Transverse colon (tissue), 4 donors: ENCODE measurements around the gene USP51. TPM values are rescaled to one million over a fixed set of nuclear protein-coding genes. Genes with fewer than 3 reads are reported as not detected.
"Not testable (repeated sequence)": the region's sequence is repeated elsewhere in the genome, so short reads cannot be mapped to it uniquely, and the experiment has no call there.

Experiments
- DNase-seq: peaks from one replicate; pipeline ENCODE4 v3.0.0-alpha.2; 2019
- H3K27ac ChIP-seq, 4 donors: fragments of 200-600 bp; sonication (generic); 2 replicates each; pipeline ENCODE4 v1.5.1; 2016 to 2018; ENCODE audit warnings: inconsistent platforms in 4 of 4
- H3K27me3 ChIP-seq: fragments of 200-600 bp; sonication (generic); 2 replicates; pipeline ENCODE4 v1.5.1; 2017; ENCODE audit warnings: inconsistent platforms
- H3K36me3 ChIP-seq, 4 donors: fragments of 200-600 bp; sonication (generic); 2 replicates each; pipeline ENCODE4 v1.5.1; 2017 to 2019; ENCODE audit warnings: inconsistent platforms in 4 of 4
- H3K4me1 ChIP-seq, 4 donors: fragments of 200-600 bp; sonication (generic); 2 replicates each; pipeline ENCODE4 v1.5.1; 2017 to 2020; ENCODE audit warnings: inconsistent platforms in 4 of 4
- H3K4me3 ChIP-seq, 4 donors: fragments of 200-600 bp; sonication (generic); 1 replicate in 1 of 4; 2 replicates in 3 of 4; pipeline versions ENCODE4 v1.5.1 to v1.6.1; 2017 to 2019; ENCODE audit warnings: inconsistent platforms in 4 of 4
- H3K9me3 ChIP-seq, 2 donors: fragments of 200-600 bp; sonication (generic); 2 replicates each; pipeline ENCODE4 v1.5.1; 2017 to 2019; ENCODE audit warnings: inconsistent platforms in 2 of 2
- CTCF ChIP-seq, 5 experiments: fragments of 200-600 bp in 3 of 5; fragments of 450-650 bp in 2 of 5; sonication (generic) in 3 of 5; IDR thresholded peaks; 1 replicate in 2 of 5; 2 replicates in 3 of 5; pipeline ENCODE4 v1.5.1; 2016 to 2017; ENCODE audit warnings: antibody characterized with exemption in 5 of 5, inconsistent platforms in 3 of 5, mild to moderate bottlenecking in 2 of 5, moderate library complexity in 1 of 5
- EP300 ChIP-seq: sonication (generic); formaldehyde crosslinking; IDR thresholded peaks from one replicate; pipeline ENCODE4 v1.6.1; 2017; ENCODE audit warnings: antibody characterized with exemption, low read depth
- POLR2A ChIP-seq: fragments of 450-650 bp; IDR thresholded peaks from one replicate; pipeline ENCODE4 v1.6.1; 2016; ENCODE audit warnings: antibody characterized with exemption, mild to moderate bottlenecking, moderate library complexity
- POLR2AphosphoS5 ChIP-seq, 3 donors: sonication (generic); formaldehyde crosslinking; IDR thresholded peaks; one replicate each; pipeline ENCODE4 v1.6.1; 2016; ENCODE audit warnings: antibody characterized with exemption in 3 of 3
- WGBS, 2 donors: methylation state at CpG; one replicate each; pipeline ENCODE4 v1.1.5; 2018; ENCODE audit warnings: low coverage in 1 of 2; 5-methylcytosine and 5-hydroxymethylcytosine counted together
- in situ Hi-C, 4 donors: fragments of 200-750 bp; cut with MboI; loops; one replicate each; pipeline versions ENCODE4 v1.15.0 to v1.15.1; 2017; ENCODE audit warnings: low sequenced_read_pairs in 3 of 4, low pct_ligation_motif_present in 1 of 4, low pct_unique_long_range_greater_than_20kb in 1 of 4
- intact Hi-C: fragments of 100-400 bp; cut with DNase I; formaldehyde crosslinking; loops from one replicate; pipeline ENCODE4 v1.15.1; 2023; ENCODE audit warnings: low total_unique reads
- total RNA-seq, 4 donors: library from RNA; depleted of rRNA; stranded (reverse); fragments of >200 nt; gene quantifications; one replicate each; pipeline ENCODE4 v1.1.0, GENCODE V29; 2016

USP51 gene
- total RNA-seq, 4 donors from 2014 or later: 0.64 to 0.68 TPM; not detected in 2

GRCh38 chrX:55521687-55522086, 32.0 kb upstream of the USP51 start:
- no peaks in the 10 kb centered on the region for H3K9me3 ChIP-seq
- H3K36me3 ChIP-seq: no peaks in the 10 kb centered on the region
- H3K27me3 ChIP-seq: no peaks in the 10 kb centered on the region
- intact Hi-C loops (no loop called here), in situ Hi-C loops (no loop called here)
- no peaks in the 10 kb centered on the region for H3K4me1 ChIP-seq
- no peak overlapping the region for H3K4me3 ChIP-seq
- TF ChIP-seq POLR2AphosphoS5 (IDR thresholded peaks at IDR 0.05) (no peak), EP300 (no peak), CTCF (IDR thresholded peaks at IDR 0.05) (no peak), POLR2A (no peak)
- H3K27ac ChIP-seq: no peak overlapping the region
- no peak for DNase-seq
- 94% methylated on average over 3 of the region's 3 CpGs; no CpG with 5 or more reads in 1 of the 2 donors for WGBS, 2 donors

DNA sequence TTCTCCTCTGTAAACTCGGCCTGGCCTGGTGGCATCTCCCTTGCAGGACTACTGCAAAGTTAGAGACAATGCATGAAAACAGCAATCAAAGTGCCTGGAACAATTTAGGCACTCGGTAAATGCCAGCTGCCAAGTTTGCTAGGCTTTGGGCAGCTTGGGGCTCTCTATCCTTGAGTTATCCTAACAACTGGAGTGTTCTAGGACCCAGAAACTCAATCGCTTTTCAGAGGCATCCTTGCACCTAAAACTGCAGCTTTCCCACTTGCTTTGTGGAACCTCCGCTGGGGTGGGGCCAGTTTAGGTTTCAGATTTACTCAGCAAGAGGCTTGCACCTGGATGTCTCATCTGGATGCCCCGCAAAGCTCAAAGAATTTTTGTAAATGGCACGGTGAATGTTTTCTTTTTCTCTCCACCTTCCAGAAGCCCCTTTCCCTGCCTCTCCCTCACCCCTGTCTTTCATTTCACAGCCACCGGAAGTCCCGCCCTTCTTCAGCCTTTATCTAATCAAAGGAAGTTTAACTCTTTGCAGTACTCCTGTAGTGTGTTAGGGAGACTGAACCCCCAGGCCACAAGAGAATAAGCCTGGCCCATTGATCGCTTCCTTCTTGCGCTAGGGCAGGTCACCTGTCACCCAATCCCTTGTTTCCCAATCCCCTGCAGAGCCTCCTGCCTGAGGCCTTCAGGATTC, 27.3 kb upstream of the USP51 start:
- H3K27me3 ChIP-seq, intact Hi-C loops, H3K27ac ChIP-seq, H3K4me1 ChIP-seq, H3K9me3 ChIP-seq, H3K36me3 ChIP-seq, H3K4me3 ChIP-seq, DNase-seq, in situ Hi-C loops: not testable (repeated sequence)
- no CpG with 5 or more reads among the region's 10 CpGs for WGBS, 2 donors

GRCh38 chrX:55513045-55513737, 23.5 kb upstream of the USP51 start:
- H3K27ac ChIP-seq, H3K4me1 ChIP-seq, H3K4me3 ChIP-seq, H3K27me3 ChIP-seq, H3K9me3 ChIP-seq, intact Hi-C loops, DNase-seq, in situ Hi-C loops, H3K36me3 ChIP-seq: not testable (repeated sequence)
- WGBS, 2 donors: no CpG with 5 or more reads among the region's 6 CpGs

GRCh38 chrX:55508410-55509152, 18.9 kb upstream of the USP51 start:
- H3K9me3 ChIP-seq, H3K27me3 ChIP-seq, in situ Hi-C loops, H3K4me3 ChIP-seq, H3K27ac ChIP-seq, H3K36me3 ChIP-seq, intact Hi-C loops, H3K4me1 ChIP-seq, DNase-seq: not testable (repeated sequence)
- no CpG with 5 or more reads among the region's 10 CpGs for WGBS, 2 donors

- H3K9me3 ChIP-seq, in situ Hi-C loops, DNase-seq, H3K4me1 ChIP-seq, H3K36me3 ChIP-seq, H3K4me3 ChIP-seq, H3K27me3 ChIP-seq, H3K27ac ChIP-seq, intact Hi-C loops: not testable (repeated sequence)
- no CpG with 5 or more reads among the region's 5 CpGs for WGBS, 2 donors
Measured at GRCh38 chrX:55507699-55508098, 18.1 kb upstream of the USP51 start.

- H3K4me3 ChIP-seq, H3K36me3 ChIP-seq, H3K9me3 ChIP-seq, H3K27me3 ChIP-seq, DNase-seq, H3K4me1 ChIP-seq, H3K27ac ChIP-seq, in situ Hi-C loops, intact Hi-C loops: not testable (repeated sequence)
- WGBS, 2 donors: no CpG with 5 or more reads among the region's 5 CpGs
Measured at GRCh38 chrX:55507010-55507409, 17.4 kb upstream of the USP51 start.
